Measurements from ENCODE around the gene ZCCHC10.

GRCh38 chr5:132963171-132964104 lies 62.9 kb downstream of the ZCCHC10 start, which contains the start of gene AFF4:
- TF ChIP-seq, protein P1, sequence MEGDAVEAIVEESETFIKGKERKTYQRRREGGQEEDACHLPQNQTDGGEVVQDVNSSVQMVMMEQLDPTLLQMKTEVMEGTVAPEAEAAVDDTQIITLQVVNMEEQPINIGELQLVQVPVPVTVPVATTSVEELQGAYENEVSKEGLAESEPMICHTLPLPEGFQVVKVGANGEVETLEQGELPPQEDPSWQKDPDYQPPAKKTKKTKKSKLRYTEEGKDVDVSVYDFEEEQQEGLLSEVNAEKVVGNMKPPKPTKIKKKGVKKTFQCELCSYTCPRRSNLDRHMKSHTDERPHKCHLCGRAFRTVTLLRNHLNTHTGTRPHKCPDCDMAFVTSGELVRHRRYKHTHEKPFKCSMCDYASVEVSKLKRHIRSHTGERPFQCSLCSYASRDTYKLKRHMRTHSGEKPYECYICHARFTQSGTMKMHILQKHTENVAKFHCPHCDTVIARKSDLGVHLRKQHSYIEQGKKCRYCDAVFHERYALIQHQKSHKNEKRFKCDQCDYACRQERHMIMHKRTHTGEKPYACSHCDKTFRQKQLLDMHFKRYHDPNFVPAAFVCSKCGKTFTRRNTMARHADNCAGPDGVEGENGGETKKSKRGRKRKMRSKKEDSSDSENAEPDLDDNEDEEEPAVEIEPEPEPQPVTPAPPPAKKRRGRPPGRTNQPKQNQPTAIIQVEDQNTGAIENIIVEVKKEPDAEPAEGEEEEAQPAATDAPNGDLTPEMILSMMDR (conservative IDR thresholded peaks at IDR 0.05 in 1 of 2, IDR thresholded peaks at IDR 0.05 in 1 of 2; ENCODE audit: low read depth in 1 of 2, low read length in 2 of 2), result no peak
- TF ChIP-seq EZH2 (IDR thresholded peaks at IDR 0.05; ENCODE audit: low read length, missing control alignments), result no peak

Data from fibroblast of lung (primary cell).